NCI-H1105 (cell line): ENCODE data around the gene CES4A.
"Not testable (repeated sequence)": the region's sequence is repeated elsewhere in the genome, so short reads cannot be mapped to it uniquely, and the experiment has no call there.

Experiments
- DNase-seq: peaks from one replicate; lab custom pipeline; 2025; lab: John Stamatoyannopoulos, UW

The CES4A gene

DNA sequence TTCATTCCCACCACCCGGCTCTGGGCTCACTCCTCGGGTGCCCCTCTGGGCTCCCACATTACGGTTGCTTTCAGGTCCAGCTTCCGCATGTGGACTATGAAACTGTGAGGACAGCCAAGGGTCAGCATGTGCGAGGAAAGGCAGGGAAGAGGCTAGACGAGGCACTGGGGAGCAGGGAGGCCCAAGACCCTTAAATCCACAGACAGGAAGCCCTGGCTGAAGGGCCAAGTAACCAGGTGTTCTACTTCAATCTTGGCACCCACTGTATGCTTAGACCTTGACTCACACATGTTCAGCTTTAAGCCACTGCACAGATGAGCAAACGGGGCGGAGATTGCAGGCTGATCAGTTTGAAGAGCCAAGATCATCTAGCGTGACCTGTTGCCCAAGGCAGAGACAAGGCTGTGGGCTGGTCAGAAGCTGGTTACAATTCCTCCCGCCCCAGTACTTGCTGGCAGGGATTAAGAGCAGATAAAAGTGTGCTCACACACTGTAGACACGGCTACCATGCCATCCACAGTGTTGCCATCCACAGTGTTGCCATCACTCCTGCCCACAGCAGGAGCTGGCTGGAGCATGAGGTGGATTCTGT lies at the start of gene CES4A:
Gene CES4A, plus strand, starts transcription at position 393 of the 592 bp plus-strand sequence. Its CDS starts 184 bp downstream, at position 577.
- no peak for DNase-seq

DNA sequence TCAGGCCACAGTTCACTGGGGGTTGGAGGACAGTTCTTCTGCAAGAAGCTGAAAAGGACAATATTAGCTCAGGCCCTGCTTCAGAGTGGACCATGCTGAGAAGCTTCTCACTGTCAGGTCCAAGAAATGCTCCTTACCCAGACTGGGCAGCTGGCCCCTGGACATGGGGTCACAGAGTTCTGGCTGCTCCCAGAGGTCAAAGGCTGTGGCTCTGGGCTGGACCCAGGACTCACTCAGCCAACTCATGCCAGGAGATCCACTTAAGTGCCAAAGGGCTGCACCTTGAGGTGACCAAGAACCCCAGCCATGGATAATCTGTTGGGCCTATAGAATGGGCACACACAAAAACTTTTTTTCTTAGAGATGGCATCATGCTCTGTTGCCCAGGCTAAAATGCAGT lies 49.0 kb upstream of the CES4A start:
- DNase-seq = no peak

DNA sequence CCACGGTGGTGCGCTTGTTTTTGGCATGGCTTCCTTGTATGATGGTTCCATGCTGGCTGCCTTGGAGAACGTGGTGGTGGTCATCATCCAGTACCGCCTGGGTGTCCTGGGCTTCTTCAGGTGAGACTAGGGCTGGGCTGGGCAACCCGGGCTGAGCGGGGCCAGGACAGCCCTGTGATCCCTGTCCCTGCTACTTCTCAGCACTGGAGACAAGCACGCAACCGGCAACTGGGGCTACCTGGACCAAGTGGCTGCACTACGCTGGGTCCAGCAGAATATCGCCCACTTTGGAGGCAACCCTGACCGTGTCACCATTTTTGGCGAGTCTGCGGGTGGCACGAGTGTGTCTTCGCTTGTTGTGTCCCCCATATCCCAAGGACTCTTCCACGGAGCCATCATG lies 48.2 kb upstream of the CES4A start:
- no peak for DNase-seq

DNA sequence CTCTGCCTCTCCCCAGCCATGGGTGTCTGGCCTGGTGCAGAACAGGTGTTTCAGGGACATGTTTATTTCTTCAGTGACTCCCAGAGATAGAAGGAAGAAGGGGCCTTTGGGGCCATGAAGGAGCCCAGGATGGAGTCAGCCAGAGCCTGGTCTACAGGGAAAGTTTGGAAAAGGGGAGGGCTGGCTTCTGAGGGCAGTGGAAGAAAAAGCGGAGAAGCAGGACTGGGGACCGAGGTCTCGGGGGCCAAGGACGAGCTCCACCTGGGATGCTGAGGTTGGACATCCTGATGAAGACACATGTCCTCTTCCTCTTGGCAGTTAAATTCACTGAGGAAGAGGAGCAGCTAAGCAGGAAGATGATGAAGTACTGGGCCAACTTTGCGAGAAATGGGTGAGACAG lies 45.4 kb upstream of the CES4A start:
- no peak for DNase-seq

DNA sequence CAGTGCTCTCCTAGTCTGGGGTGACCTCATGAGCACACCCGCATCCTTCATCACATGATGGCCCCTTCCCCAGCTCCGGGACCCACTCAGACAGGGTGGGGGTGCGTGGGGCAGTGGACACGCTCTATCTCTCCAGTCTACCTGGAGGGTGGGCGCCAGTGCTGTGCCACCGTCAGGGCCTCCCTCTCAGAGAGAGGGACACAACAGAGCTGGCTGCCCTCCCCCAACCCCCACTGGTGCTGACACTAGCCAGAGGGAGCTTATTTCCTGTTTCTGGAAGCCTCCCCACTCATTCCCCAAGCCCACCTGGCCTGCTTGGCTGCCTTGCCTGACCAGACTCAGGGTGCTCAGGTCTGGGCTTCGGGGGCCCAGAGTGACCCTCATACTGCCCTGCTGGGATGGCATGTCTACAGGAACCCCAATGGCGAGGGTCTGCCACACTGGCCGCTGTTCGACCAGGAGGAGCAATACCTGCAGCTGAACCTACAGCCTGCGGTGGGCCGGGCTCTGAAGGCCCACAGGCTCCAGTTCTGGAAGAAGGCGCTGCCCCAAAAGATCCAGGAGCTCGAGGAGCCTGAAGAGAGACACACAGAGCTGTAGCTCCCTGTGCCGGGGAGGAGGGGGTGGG lies 44.8 kb upstream of the CES4A start:
- no peak for DNase-seq

DNA sequence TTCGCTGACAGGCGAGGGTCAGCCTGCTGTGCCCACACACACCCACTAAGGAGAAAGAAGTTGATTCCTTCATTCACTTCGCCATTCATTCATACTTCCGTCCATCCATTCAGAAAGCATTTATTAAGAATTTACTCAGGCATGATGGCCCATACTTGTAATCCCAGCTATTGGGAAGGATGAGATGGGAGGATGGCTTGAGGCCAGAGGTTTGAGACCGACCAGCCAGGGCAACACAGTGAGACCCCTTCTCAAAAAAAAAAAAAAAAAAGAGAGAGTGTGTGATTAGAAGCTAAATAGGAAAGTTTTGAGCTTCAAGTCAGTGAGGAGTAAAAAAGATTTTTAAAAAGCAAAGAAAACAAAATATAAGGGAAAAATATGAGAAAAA lies 44.3 kb upstream of the CES4A start:
- no peak for DNase-seq

DNA sequence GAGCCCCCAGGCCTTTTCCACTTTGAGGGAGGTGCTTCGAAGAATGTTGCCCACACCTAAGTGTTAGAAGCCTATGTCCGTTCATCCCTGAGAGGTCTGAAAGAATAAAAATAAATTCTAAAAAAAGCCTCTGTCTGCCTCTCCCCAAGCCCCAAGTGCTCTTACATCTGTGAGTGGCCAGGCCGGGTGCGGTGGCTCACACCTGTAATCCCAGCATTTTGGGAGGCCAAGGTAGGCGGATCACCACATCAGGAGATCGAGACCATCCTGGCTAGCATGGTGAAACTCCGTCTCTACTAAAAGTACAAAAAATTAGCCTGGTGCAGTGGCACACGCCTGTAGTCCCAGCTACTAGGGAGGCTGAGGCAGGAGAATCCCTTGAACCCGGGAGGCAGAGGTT lies 43.4 kb upstream of the CES4A start:
- not testable (repeated sequence) for DNase-seq

DNA sequence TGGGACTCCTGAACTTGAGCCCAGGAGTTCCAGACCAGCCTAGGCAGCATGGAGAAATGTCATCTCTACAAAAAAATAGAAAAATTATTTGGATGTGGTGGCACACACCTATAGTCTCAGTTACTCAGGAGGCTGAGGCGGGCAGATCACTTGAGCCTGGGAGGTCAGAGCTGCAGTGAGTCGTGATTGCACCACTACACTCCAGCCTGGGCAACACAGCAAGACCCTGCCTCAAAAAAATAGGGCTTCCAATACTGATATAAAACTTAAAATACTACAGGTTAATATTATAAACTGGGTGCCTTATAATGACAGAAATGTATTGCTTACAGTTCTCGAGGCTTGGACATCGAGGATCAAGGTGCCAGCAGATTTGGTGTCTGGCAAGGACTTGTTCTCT lies 42.5 kb upstream of the CES4A start:
- no peak for DNase-seq

DNA sequence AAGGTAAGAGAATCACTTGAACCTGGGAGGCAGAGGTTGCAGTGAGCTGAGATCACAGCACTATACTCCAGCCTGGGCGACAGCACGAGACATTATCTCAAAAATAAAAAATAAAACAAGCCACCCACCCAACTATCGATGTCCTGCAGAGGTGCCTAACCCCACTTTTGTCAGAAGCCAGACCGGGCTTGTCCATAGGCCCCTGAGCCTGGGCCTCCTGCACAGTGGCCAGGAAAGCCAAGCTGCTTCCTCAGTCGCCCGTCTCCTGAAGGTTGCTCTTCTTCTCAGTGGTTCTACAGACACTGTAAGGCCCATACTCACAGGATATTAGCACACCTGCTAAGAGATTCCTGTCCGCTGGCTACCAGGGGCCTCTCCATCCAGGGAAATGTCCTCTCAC lies 41.8 kb upstream of the CES4A start:
- no peak for DNase-seq

DNA sequence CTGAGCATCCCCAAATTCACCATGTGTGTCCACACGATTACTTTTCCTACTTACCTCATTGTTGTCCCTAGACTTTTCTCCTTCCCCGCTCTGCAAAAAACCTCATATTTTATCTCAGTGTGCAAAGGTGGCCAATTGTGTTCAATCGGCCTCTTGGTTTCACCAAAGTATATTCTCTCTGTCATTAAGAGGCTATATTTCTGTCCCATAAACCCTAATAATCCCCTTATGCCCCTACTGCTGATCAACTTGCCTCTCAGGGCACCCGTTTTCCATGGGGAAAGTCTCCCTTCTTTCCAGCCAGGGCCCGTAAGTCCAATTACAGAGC lies 41.5 kb upstream of the CES4A start:
- no peak for DNase-seq

DNA sequence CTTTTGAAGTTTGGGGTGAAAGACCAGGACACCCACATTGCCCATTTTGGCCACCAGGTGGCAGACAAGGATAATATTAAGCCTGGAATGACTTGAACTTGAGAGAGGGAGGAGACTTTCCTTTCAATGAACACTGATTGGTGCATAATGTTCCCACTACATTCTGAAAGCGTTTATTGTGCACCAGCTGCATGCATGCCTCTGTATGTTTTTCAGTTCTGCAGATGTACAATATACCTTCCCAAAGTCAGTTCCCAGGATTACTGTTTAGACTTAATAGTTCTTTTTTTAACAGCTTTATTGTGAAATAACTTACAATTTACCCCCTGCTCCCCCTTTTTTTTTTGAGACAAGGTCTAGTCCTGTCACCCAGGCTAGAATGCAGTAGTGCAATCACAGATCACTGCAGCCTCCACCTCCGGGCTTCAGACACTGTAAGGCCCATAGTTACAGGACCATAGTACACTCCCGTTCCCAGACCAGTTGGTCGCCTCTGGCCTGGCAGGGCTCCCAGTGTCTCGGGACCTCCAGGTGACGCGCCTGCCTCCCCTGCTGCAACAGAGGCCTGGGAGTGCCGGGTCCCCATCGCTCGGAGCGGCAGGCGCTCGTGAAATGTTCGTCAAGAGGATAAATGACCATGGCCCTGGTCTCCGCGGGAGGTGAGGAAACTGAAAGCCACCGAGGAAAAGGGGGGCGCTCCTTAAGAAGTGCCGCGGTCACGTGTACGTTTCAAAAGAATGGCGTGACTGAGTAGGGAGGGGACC lies 40.9 kb upstream of the CES4A start:
- peak; percentile 47 for DNase-seq

DNA sequence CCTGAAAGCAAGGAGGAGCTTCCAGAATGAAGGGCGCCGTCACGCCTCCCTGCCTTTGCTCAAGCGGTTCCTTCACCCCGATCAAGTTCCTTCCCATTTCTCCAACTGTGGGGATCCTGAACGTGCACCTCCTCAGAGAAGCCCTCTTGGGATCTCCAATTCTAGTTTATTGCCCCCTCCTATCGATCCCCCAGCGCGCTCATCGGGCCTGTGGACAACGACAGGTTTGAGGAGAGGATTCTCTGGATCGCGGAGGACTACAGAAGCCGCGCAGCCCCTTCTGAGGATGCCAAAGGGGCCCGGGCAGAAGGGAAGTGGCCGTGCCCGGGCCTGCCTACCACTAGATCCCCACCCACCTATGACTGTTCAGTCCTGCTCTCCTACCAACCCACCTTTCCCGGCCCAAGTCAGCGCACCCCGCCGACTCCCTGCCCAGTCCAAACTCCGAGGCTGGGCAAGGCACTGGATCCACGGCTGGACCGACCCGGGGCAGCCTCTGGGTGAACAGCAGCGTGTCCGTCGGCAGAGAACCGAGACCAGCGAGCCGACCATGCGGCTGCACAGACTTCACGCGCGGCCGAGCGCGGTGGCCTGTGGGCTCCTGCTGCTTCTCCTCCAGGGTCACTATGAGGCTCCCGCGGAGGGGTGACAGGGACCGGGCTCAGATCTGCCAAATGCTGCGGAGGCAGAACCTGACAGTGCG lies 40.1 kb upstream of the CES4A start:
- DNase-seq = no peak

DNA sequence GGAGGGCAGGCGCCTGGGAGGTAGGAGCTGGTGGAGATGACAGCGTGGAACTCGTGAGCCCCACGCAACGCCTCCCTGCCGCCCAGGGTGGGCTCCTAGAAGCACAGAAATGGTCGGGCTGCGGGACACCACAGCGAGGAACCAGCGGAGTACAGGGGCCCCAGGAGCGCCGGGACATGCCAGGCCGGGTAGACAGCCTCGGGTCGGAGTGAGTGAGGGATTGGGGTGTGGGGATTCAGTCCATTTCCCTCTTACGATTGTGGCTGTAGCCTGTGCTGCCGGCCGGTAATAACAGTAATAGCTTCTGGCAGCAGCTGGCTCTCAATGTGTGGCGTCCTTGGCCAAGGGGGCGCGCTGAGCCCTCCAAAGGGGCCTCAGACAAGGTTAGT lies 39.6 kb upstream of the CES4A start:
- no peak for DNase-seq

DNA sequence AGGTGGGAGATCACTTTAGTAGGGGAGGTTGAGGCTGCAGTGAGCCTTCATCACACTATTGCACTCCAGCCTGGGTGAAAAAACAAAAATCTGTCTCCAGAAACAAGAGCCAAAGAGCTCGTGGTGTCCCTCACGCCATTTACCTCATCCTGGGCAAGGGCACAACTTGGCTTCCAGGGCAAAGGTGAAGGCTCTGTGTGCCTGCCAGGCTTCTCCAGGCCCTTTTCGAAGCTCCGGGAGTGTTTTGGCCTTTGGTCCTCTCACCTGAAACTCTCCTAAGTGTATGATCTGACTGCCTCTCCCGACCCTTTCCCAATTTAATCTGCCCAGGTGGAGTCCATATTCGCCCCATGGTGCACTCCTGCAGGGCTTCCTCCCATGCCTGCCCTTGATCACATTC lies 38.9 kb upstream of the CES4A start:
- DNase-seq = no peak

DNA sequence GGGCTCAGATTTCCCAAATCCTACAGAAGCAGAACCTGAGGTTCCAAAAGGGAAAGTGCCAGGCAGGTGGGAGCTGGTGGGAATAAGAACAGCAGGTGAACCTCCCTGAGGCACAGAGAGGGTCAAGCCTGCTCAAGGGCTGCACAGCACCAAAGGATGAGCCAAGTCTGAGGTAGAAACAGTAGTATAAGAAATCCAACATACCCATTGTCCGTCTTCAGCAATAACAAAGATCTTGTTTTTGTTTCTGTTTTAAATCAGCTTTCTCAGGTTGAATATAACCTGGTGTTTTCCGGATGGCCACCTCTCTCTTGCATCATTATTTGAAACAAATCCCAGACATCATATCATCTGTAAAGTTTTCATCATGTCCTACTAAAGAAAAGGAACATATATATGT lies 38.0 kb upstream of the CES4A start:
- no peak for DNase-seq

DNA sequence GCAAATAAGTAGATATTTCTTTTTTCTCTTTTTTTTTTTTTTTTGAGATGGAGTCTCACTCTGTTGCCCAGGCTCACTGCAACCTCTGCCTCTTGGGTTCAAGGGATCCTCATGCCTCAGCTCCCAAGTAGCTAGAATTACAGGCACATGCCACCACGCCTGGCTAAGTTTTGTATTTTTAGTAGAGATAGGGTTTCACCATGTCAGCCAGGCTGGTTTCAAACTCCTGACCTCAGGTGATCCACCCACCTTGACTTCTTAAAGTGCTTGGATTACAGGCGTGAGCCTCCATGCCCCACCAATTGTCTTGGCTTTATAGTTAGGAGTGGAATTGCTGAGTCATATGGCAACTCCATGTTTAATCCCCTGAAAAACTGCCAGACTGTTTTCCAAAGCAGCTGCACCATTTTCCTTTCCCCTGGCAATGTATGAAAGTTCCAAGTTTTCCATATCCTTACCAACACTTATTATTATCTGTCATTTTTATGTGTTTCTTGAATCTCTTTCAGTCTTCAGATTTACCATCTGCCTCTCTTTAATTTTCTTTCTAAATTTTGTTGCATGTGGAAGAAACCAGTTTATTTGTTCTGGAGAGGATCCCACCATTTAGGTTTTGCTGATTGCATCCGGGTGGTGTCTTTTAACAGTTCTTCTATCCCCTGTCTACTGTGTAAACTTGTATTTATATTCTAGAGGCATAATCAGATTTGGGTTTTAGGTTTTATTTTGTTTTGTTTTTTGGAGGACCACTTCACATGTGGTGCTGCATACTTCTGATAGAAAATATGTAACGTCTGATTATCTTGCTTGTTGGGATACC lies 37.2 kb upstream of the CES4A start:
- no peak for DNase-seq

DNA sequence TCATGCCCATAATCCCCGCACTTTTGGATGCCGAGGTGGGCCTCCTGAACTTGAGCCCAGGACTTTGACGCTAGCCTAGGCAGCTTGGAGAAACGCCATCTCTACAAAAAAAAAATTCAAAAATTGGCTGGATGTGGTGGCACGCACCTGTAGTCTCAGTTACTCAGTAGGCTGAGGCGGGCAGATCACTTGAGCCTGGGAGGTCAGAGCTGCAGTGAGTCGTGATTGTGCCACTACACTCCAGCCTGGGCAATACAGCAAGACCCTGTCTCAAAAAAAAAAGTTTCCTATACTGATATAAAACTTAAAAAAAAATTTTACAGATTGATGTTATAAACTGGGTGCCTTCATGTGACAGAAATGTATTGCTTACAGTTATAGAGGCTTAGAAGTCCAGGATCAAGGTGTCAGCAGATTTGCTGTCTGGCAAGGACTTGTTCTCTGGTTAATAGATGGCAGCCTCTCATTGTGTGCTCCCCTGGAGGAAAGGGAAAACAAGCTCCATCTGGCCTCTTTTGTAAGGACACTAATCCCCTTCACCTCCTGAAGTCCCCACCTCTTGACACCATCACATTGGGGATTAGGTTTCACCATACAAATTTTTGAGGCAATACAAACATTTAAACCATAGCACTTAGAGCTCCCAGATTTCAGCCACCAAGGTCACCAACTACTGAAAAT lies 35.8 kb upstream of the CES4A start:
- no peak for DNase-seq

DNA sequence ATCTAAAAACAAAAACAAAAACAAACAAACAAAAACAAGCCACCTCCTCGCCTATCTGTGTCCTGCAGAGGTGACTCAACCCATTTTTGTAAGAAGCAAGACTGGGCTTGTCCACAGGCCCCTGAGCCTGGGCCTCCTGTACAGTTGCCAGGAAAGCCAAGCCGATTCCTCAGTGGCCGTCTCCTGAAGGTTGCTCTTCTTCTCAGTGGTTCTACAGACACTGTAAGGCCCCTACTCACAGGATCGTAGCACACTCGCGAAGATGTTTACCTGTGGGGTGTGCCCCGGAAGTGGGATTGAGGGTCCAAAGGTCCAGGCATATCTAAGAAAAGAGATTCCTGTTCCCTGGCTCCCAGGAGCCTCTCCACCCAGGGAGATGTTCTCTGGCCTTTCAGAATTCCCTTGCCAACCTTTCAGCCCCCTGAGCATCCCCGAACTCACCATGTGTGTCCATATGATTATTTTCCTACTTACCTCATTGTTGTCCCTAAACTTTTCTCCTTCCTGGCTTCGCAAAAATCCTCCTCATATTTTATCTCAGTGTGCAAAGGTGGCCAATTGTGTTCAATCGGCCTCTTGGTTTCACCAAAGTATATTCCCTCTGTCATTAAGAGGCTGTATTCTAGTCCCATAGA lies 34.8 kb upstream of the CES4A start:
- no peak for DNase-seq

DNA sequence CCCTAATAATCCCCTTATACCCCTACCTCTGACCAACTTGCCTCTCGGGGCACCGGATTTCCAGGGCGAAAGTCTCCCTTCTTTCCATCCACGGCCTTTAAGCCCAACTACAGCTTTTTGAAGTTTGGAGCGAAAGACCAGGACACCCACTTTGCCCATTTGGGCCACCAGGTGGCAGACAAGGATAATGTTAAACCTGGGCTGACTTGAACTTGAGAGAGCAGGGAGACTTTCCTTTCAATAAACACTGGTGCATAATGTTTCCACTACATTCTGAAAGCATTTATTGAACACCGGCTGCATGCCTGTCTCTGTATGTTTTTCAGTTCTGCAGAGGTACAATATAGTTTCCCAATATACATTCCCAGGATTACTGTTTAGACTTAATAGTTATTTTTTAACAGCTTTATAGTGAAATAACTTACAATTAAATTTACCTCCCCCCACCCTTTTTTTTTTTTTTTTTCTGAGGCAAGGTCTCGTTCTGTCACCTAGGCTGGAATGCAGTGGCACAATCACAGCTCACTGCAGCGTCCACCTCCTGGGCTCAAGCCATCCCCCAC lies 34.2 kb upstream of the CES4A start:
- no peak for DNase-seq

DNA sequence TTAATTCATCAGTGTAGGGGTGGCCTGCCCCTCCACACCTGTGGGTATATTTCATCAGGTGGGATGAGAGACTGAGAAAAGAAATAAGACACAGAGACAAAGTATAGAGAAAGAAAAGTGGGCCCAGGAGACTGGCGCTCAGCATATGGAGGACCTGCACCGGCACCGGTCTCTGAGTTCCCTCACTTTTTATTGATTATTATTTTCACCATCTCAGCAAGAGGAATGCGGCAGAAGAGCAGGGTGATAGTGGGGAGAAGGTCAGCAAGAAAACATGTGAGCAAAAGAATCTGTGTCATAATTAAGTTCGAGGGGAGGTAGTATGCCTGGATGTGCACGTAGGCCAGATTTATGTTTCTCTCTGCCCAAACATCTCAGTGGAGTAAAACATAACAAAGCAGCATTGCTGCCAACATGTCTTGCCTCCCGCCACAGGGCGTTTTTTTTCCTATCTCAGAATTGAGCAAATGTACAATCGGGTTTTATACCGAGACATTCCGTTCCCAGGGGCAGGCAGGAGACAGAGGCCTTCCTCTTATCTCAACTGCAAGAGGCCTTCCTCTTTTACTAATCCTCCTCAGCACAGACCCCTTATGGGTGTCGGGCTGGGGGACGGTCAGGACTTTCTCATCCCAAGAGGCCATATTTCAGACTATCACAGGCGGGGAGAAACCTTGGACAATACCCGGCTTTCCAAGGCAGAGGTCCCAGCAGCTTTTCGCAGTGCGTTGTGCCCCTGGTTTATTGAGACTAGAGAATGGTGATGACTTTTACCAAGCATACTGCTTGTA lies 32.8 kb upstream of the CES4A start:
- DNase-seq = not testable (repeated sequence)
